HL-60 (cell line): ENCODE measurements around the gene SMIM24.

Source experiments
- DNase-seq, 2 experiments: peaks; one replicate each; pipeline ENCODE4 v3.0.0-alpha.2; 2010 to 2020; ENCODE audit warnings: low read depth in 1 of 2, low spot score in 1 of 2
- H3K27ac ChIP-seq: fragments of 250-450 bp; sonication (Bioruptor Pico); replicated peaks from 2 replicates; pipeline ENCODE4 v1.5.1; 2020; ENCODE audit warnings: mild to moderate bottlenecking, moderate library complexity
- H3K27me3 ChIP-seq: fragments of 250-450 bp; sonication (Bioruptor Pico); 2 replicates; pipeline ENCODE4 v1.5.1; 2021; ENCODE audit warnings: mild to moderate bottlenecking, moderate library complexity; ENCODE audit not compliant: insufficient read depth, poor library complexity, severe bottlenecking
- H3K4me3 ChIP-seq: replicated peaks from 2 replicates; pipeline ENCODE4 v1.5.1; 2011; ENCODE audit warnings: mild to moderate bottlenecking, control low read depth, low read length; ENCODE audit not compliant: insufficient read depth
- CTCF ChIP-seq: IDR thresholded peaks from one replicate; pipeline ENCODE4 v1.5.1; 2011; ENCODE audit warnings: low read length, control low read depth, inconsistent platforms; ENCODE audit not compliant: insufficient read depth
- GABPA ChIP-seq: IDR thresholded peaks from 2 replicates; pipeline ENCODE4 v1.6.1; 2012; ENCODE audit warnings: low read depth
- POLR2AphosphoS5 ChIP-seq: IDR thresholded peaks from 2 replicates; pipeline ENCODE4 v1.6.1; 2012; ENCODE audit warnings: low read depth
- SPI1 ChIP-seq: IDR thresholded peaks from 2 replicates; pipeline ENCODE4 v1.6.1; 2012; ENCODE audit warnings: low read depth, mild to moderate bottlenecking, borderline replicate concordance
- TF ChIP-seq, protein P1 (sequence below): IDR thresholded peaks from 2 replicates; pipeline ENCODE4 v1.6.1; 2012; ENCODE audit warnings: low read depth; ENCODE audit not compliant: insufficient replicate concordance

The SMIM24 gene

GRCh38 chr19:3516675-3517207 lies 36.4 kb upstream of the SMIM24 start:
- TF ChIP-seq GABPA (no peak), CTCF (no peak), SPI1 (no peak), POLR2AphosphoS5 (no peak)
- TF ChIP-seq, protein P1, sequence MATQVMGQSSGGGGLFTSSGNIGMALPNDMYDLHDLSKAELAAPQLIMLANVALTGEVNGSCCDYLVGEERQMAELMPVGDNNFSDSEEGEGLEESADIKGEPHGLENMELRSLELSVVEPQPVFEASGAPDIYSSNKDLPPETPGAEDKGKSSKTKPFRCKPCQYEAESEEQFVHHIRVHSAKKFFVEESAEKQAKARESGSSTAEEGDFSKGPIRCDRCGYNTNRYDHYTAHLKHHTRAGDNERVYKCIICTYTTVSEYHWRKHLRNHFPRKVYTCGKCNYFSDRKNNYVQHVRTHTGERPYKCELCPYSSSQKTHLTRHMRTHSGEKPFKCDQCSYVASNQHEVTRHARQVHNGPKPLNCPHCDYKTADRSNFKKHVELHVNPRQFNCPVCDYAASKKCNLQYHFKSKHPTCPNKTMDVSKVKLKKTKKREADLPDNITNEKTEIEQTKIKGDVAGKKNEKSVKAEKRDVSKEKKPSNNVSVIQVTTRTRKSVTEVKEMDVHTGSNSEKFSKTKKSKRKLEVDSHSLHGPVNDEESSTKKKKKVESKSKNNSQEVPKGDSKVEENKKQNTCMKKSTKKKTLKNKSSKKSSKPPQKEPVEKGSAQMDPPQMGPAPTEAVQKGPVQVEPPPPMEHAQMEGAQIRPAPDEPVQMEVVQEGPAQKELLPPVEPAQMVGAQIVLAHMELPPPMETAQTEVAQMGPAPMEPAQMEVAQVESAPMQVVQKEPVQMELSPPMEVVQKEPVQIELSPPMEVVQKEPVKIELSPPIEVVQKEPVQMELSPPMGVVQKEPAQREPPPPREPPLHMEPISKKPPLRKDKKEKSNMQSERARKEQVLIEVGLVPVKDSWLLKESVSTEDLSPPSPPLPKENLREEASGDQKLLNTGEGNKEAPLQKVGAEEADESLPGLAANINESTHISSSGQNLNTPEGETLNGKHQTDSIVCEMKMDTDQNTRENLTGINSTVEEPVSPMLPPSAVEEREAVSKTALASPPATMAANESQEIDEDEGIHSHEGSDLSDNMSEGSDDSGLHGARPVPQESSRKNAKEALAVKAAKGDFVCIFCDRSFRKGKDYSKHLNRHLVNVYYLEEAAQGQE = no peak
- no peaks in the 10 kb centered on the region for H3K27me3 ChIP-seq
- H3K27ac ChIP-seq = no peak overlapping the region
- no peak for DNase-seq
- H3K4me3 ChIP-seq = no peak overlapping the region

DNA sequence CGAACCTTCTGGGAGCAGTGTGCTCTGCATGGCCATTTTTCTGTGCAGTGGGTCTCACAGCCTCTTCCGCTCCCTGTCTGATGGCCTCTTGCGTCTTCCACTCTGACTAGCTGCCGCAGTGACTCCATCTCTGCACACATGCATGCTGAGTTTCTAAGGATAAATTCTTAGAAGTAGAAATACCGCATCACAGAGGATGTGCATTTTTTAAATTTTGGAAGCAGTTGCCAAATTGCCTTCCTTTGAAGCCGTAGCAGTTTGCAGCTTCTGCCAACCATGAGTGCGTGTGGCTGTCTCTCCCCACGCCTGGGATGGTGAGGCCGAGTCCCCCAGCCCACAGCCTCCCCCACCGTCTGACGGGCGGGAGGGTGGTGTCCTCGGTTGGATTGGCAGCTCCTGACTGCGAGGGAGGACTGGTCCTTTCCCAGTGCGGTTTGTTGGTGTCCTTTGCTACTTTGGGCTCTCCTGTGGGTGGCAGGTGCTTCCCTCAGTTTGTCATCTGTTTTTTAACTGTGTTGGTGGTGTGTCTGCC lies 35.6 kb upstream of the SMIM24 start:
- Histone ChIP-seq H3K4me3 (no peak overlapping the region), H3K27me3 (no peaks in the 10 kb centered on the region), H3K27ac (no peak overlapping the region)
- no peak for DNase-seq
- TF ChIP-seq, protein P1 = no peak
- TF ChIP-seq CTCF (no peak), SPI1 (no peak)

GRCh38 chr19:3514930-3515329 lies 34.6 kb upstream of the SMIM24 start:
- no peak for DNase-seq
- Histone ChIP-seq H3K4me3 (no peak overlapping the region), H3K27me3 (no peaks in the 10 kb centered on the region), H3K27ac (no peak overlapping the region)
- TF ChIP-seq, protein P1 = no peak
- TF ChIP-seq CTCF (no peak), GABPA (no peak), SPI1 (no peak), POLR2AphosphoS5 (no peak)
